ENCODE data around the gene UNC13D. TPM values are rescaled to one million over a fixed set of nuclear protein-coding genes. Genes with fewer than 3 reads are reported as not detected.

UNC13D gene
- total and polyA plus RNA-seq, 7 donors = 1.7 to 12.8 (median 5.1) TPM

GRCh38 chr17:75784473-75785015 is 59.7 kb downstream of the UNC13D start, which contains the start of gene UNK:
UNK (plus strand) TSS chr17:75784806; CDS start chr17:75784881, 75 bp downstream.
- no peaks in the 10 kb centered on the region for H3K9me3 ChIP-seq
- peaks cover 28% of the 10 kb centered on the region for H3K4me1 ChIP-seq
- no peaks in the 10 kb centered on the region for H3K36me3 ChIP-seq (ENCODE audit: insufficient read depth in 1 of 2, low read depth in 1 of 2)
- ATAC-seq (peak; percentile 88 to 91 (median 90)), DNase-seq (peak; percentile 97 to 99)
- WGBS, 3 donors = 0% methylated on average over 25 to 45 of the region's 45 CpGs
- intact Hi-C loops (cut with DNase I) = loop anchor here (5.0 kb wide), 2 partner anchors 43 to 63 kb away; no protein-coding TSS in a partner anchor
- H3K27ac ChIP-seq = peak within 1 kb of the TSS; percentile 96
- H3K4me3 ChIP-seq = peak within 1 kb of the TSS; percentile 75
- no peaks in the 10 kb centered on the region for H3K27me3 ChIP-seq (ENCODE audit: insufficient read depth in 3 of 3, low read length in 2 of 3)
- no peak for TF ChIP-seq CTCF (IDR thresholded peaks at IDR 0.05)

GRCh38 chr17:75783803-75784472 is 60.3 kb downstream of the UNC13D start:
- Histone ChIP-seq H3K36me3 (ENCODE audit: insufficient read depth in 1 of 2, low read depth in 1 of 2) (peaks cover 0 to 2% of the 10 kb centered on the region in 2 donors), H3K9me3 (no peaks in the 10 kb centered on the region), H3K27ac (peak overlapping the region; percentile 96), H3K27me3 (ENCODE audit: insufficient read depth in 3 of 3, low read length in 2 of 3) (no peaks in the 10 kb centered on the region), H3K4me3 (peak overlapping the region; percentile 75), H3K4me1 (peaks cover 28% of the 10 kb centered on the region)
- WGBS, 3 donors = 35 to 46% (median 38%) methylated on average over 20 of the region's 20 CpGs
- peak; percentile 0 to 10 (median 4) for ATAC-seq
- intact Hi-C loops (cut with DNase I) = no loop called here
- peak in 1 of 2 donors; percentile 64 for DNase-seq
- TF ChIP-seq CTCF (IDR thresholded peaks at IDR 0.05) = no peak

GRCh38 chr17:75783069-75783783 is 61.0 kb downstream of the UNC13D start:
- intact Hi-C loops (cut with DNase I) = no loop called here
- peak; percentile 58 for TF ChIP-seq CTCF (IDR thresholded peaks at IDR 0.05)

GRCh38 chr17:75779987-75780889 is 64.0 kb downstream of the UNC13D start:
- WGBS, 3 donors = 21 to 22% (median 21%) methylated on average over 5 of the region's 5 CpGs
- peak overlapping the region; percentile 59 for H3K27ac ChIP-seq
- DNase-seq = no peak
- H3K4me1 ChIP-seq = peaks cover 41% of the 10 kb centered on the region
- no peak for ATAC-seq
- peaks cover 0 to 32% of the 10 kb centered on the region in 2 donors for H3K36me3 ChIP-seq (ENCODE audit: insufficient read depth in 1 of 2, low read depth in 1 of 2)
- TF ChIP-seq CTCF (IDR thresholded peaks at IDR 0.05) = no peak
- intact Hi-C loops (cut with DNase I) = loop anchor here in 1 of 2 donors (5.0 kb wide), 1 partner anchor 67 kb away; no protein-coding TSS in a partner anchor
- no peaks in the 10 kb centered on the region for H3K9me3 ChIP-seq
- H3K4me3 ChIP-seq = peak overlapping the region; percentile 88
- no peaks in the 10 kb centered on the region for H3K27me3 ChIP-seq (ENCODE audit: insufficient read depth in 3 of 3, low read length in 2 of 3)

More at GRCh38 chr17:75783069-75783783, 61.0 kb downstream of the UNC13D start:
- DNase-seq = no peak
- H3K4me1 ChIP-seq = peaks cover 28% of the 10 kb centered on the region
- peaks cover 0 to 9% of the 10 kb centered on the region in 2 donors for H3K36me3 ChIP-seq (ENCODE audit: insufficient read depth in 1 of 2, low read depth in 1 of 2)
- H3K9me3 ChIP-seq = no peaks in the 10 kb centered on the region
- WGBS, 3 donors = 27 to 35% (median 30%) methylated on average over 6 of the region's 6 CpGs
- no peak for ATAC-seq
- H3K27me3 ChIP-seq (ENCODE audit: insufficient read depth in 3 of 3, low read length in 2 of 3) = no peaks in the 10 kb centered on the region
- peak overlapping the region; percentile 96 for H3K27ac ChIP-seq
- H3K4me3 ChIP-seq = peak overlapping the region; percentile 75
